ENCODE results near the gene CHAF1A. TPM values are rescaled to one million over a fixed set of nuclear protein-coding genes. Genes with fewer than 3 reads are reported as not detected.
A peak's percentile ranks its signal among the peaks of the same experiment; 100 is the strongest.

Gene CHAF1A
- total and polyA plus RNA-seq, 4 donors: 1.0 to 20.8 (median 2.5) TPM

- H3K4me3 ChIP-seq (ENCODE audit: low read depth in 1 of 3, low read length in 3 of 3): no peak overlapping the region
- 33% methylated on average over 16 of the region's 16 CpGs for WGBS
- no peak overlapping the region for H3K9ac ChIP-seq (ENCODE audit: low read depth in 1 of 2, low read length in 2 of 2)
- peak overlapping the region; percentile 51 to 58 for H3K27ac ChIP-seq (ENCODE audit: low read depth in 1 of 2, low read length in 2 of 2)
- TF ChIP-seq RXRA (IDR thresholded peaks at IDR 0.05) (peak; percentile 46 to 64), RAD21 (IDR thresholded peaks at IDR 0.05) (peak in 1 of 2 donors; percentile 37), SP1 (IDR thresholded peaks at IDR 0.05) (peak; percentile 49), ZBTB33 (IDR thresholded peaks at IDR 0.05) (no peak), GABPA (IDR thresholded peaks at IDR 0.05 in 1 of 2, conservative IDR thresholded peaks at IDR 0.05 in 1 of 2) (no peak), YY1 (IDR thresholded peaks at IDR 0.05) (peak; percentile 37), HNF4G (IDR thresholded peaks at IDR 0.05) (no peak), CTCF (IDR thresholded peaks at IDR 0.05; ENCODE audit: low read depth, low read length, missing input control) (no peak), TAF1 (conservative IDR thresholded peaks at IDR 0.05) (no peak), JUND (IDR thresholded peaks at IDR 0.05) (no peak), HNF4A (conservative IDR thresholded peaks at IDR 0.05) (peak; percentile 59 to 66)
- H3K36me3 ChIP-seq (ENCODE audit: control insufficient read depth in 4 of 4, insufficient read depth in 3 of 4, low read depth in 1 of 4, low read length in 3 of 4): peaks cover 0 to 4% (median 0%) of the 10 kb centered on the region in 4 donors
- peak; percentile 33 for DNase-seq (ENCODE audit: low spot score)
- peaks cover 25 to 75% (median 63%) of the 10 kb centered on the region in 4 donors for H3K4me1 ChIP-seq (ENCODE audit: control insufficient read depth in 4 of 4, insufficient read depth in 4 of 4, low read length in 3 of 4)
- H3K27me3 ChIP-seq (ENCODE audit: control insufficient read depth in 4 of 4, insufficient read depth in 4 of 4, low read length in 3 of 4): no peaks in the 10 kb centered on the region
- H3K9me3 ChIP-seq (ENCODE audit: control insufficient read depth in 4 of 4, low read length in 3 of 4): no peaks in the 10 kb centered on the region
These were observed 13.9 kb upstream of the CHAF1A start for GRCh38 chr19:4388337-4389063.

GRCh38 chr19:4389064-4389375, 13.4 kb upstream of the CHAF1A start:
- no peaks in the 10 kb centered on the region for H3K27me3 ChIP-seq (ENCODE audit: control insufficient read depth in 4 of 4, insufficient read depth in 4 of 4, low read length in 3 of 4)
- 75% methylated on average over 9 of the region's 9 CpGs for WGBS
- H3K4me1 ChIP-seq (ENCODE audit: control insufficient read depth in 4 of 4, insufficient read depth in 4 of 4, low read length in 3 of 4): peaks cover 25 to 79% (median 66%) of the 10 kb centered on the region in 4 donors
- peak overlapping the region; percentile 51 to 58 for H3K27ac ChIP-seq (ENCODE audit: low read depth in 1 of 2, low read length in 2 of 2)
- no peak overlapping the region for H3K9ac ChIP-seq (ENCODE audit: low read depth in 1 of 2, low read length in 2 of 2)
- H3K9me3 ChIP-seq (ENCODE audit: control insufficient read depth in 4 of 4, low read length in 3 of 4): no peaks in the 10 kb centered on the region
- DNase-seq (ENCODE audit: low spot score): no peak
- no peak for TF ChIP-seq ZBTB33 (IDR thresholded peaks at IDR 0.05)
- TF ChIP-seq GABPA (IDR thresholded peaks at IDR 0.05 in 1 of 2, conservative IDR thresholded peaks at IDR 0.05 in 1 of 2): no peak
- no peak for TF ChIP-seq HNF4G (IDR thresholded peaks at IDR 0.05)
- no peak for TF ChIP-seq SP1 (IDR thresholded peaks at IDR 0.05)
- TF ChIP-seq REST (IDR thresholded peaks at IDR 0.05): no peak
- TF ChIP-seq NR2F2 (IDR thresholded peaks at IDR 0.05): no peak
- TF ChIP-seq HNF4A (conservative IDR thresholded peaks at IDR 0.05): no peak
- TF ChIP-seq CTCF (IDR thresholded peaks at IDR 0.05; ENCODE audit: low read depth, low read length, missing input control): no peak
- TF ChIP-seq RXRA (IDR thresholded peaks at IDR 0.05): no peak
- no peak for TF ChIP-seq RAD21 (IDR thresholded peaks at IDR 0.05)
- no peak for TF ChIP-seq FOXA2 (IDR thresholded peaks at IDR 0.05)
- no peak for TF ChIP-seq YY1 (IDR thresholded peaks at IDR 0.05)
- no peak for TF ChIP-seq TAF1 (conservative IDR thresholded peaks at IDR 0.05)
- TF ChIP-seq EGR1 (IDR thresholded peaks at IDR 0.05; ENCODE audit: low read depth in 2 of 2): no peak
- TF ChIP-seq FOXA1 (IDR thresholded peaks at IDR 0.05): no peak
- TF ChIP-seq ATF3 (IDR thresholded peaks at IDR 0.05): no peak
- TF ChIP-seq JUND (IDR thresholded peaks at IDR 0.05): no peak
- no peak for TF ChIP-seq MAX (IDR thresholded peaks at IDR 0.05)
- peaks cover 0 to 2% (median 0%) of the 10 kb centered on the region in 4 donors for H3K36me3 ChIP-seq (ENCODE audit: control insufficient read depth in 4 of 4, insufficient read depth in 3 of 4, low read depth in 1 of 4, low read length in 3 of 4)
- no peak overlapping the region for H3K4me3 ChIP-seq (ENCODE audit: low read depth in 1 of 3, low read length in 3 of 3)
